IMR-90 (cell line): ENCODE results near the gene SRPK3. TPM values are rescaled to one million over a fixed set of nuclear protein-coding genes. Genes with fewer than 3 reads are reported as not detected.

Experiments
- ATAC-seq: fragments of 200-7000 bp; cut with Tn5 transposase; 2 replicates; pipeline ENCODE4 v1.9.1; 2020; ENCODE audit warnings: low read depth, mild to moderate bottlenecking, moderate library complexity
- BruUV-seq: library from RNA; stranded (reverse); fragments of 400-500 nt; replicated peaks from 2 replicates; lab custom pipeline; 2021; lab: Mats Ljungman, UMichigan
- CTCF ChIA-PET: fragments of 300-600 bp; formaldehyde crosslinking; extraction: SDS; loops from one replicate; lab custom pipeline; 2021; ENCODE audit warnings: antibody characterized with exemption; lab: Yijun Ruan, JAX
- POLR2A ChIA-PET: fragments of 300-600 bp; sonication (Branson Sonifier 250); formaldehyde crosslinking; loops from one replicate; lab custom pipeline; 2022; ENCODE audit warnings: antibody characterized with exemption; ENCODE audit not compliant: unreplicated experiment; lab: Charles Lee
- DNase-seq: peaks from one replicate; pipeline ENCODE4 v3.0.0; 2013
- H2AFZ ChIP-seq: replicated peaks from 2 replicates; pipeline ENCODE3; 2013; ENCODE audit warnings: low read length, mild to moderate bottlenecking; ENCODE audit not compliant: poor library complexity
- H2AK5ac ChIP-seq: 2 replicates; pipeline ENCODE4 v1.6.1; 2013; ENCODE audit warnings: low read depth, low read length, inconsistent platforms
- H2AK9ac ChIP-seq: replicated peaks from 2 replicates; pipeline ENCODE3; 2013; ENCODE audit warnings: mild to moderate bottlenecking, low read depth, low read length, moderate library complexity; ENCODE audit not compliant: poor library complexity
- H2BK120ac ChIP-seq: 2 replicates; pipeline ENCODE4 v1.6.1; 2013; ENCODE audit warnings: low read depth, low read length, inconsistent platforms
- H2BK15ac ChIP-seq: 3 replicates; pipeline ENCODE4 v1.6.1; 2013; ENCODE audit warnings: low read depth, low read length, inconsistent platforms
- H2BK20ac ChIP-seq: 2 replicates; pipeline ENCODE4 v1.6.1; 2013; ENCODE audit warnings: low read depth, mild to moderate bottlenecking, inconsistent platforms, low read length, moderate library complexity
- H2BK5ac ChIP-seq: 2 replicates; pipeline ENCODE4 v1.6.1; 2013; ENCODE audit warnings: mild to moderate bottlenecking, low read depth, low read length, inconsistent platforms; ENCODE audit not compliant: poor library complexity, severe bottlenecking
- H3K14ac ChIP-seq: replicated peaks from 2 replicates; pipeline ENCODE4 v1.6.1; 2013; ENCODE audit warnings: low read depth, low read length, inconsistent platforms
- H3K18ac ChIP-seq: 2 replicates; pipeline ENCODE4 v1.6.1; 2013; ENCODE audit warnings: low read depth, low read length, control low read depth
- H3K23ac ChIP-seq: 2 replicates; pipeline ENCODE4 v1.6.1; 2013; ENCODE audit warnings: low read depth, low read length, inconsistent platforms
- H3K27ac ChIP-seq: 2 replicates; pipeline ENCODE4 v1.5.1; 2013; ENCODE audit warnings: mild to moderate bottlenecking, control low read depth, low read length; ENCODE audit not compliant: insufficient read depth
- H3K27me3 ChIP-seq: 2 replicates; pipeline ENCODE4 v1.6.1; 2013; ENCODE audit warnings: low read length; ENCODE audit not compliant: control insufficient read depth, insufficient read depth
- H3K36me3 ChIP-seq: 2 replicates; pipeline ENCODE4 v1.6.1; 2013; ENCODE audit warnings: low read length, mixed read lengths; ENCODE audit not compliant: control insufficient read depth, insufficient read depth
- H3K4ac ChIP-seq: 2 replicates; pipeline ENCODE4 v1.6.1; 2013; ENCODE audit warnings: low read depth, low read length, inconsistent platforms
- H3K4me1 ChIP-seq: 2 replicates; pipeline ENCODE4 v1.6.1; 2013; ENCODE audit warnings: low read length, mixed read lengths; ENCODE audit not compliant: control insufficient read depth, insufficient read depth
- H3K4me2 ChIP-seq: 2 replicates; pipeline ENCODE4 v1.6.1; 2013; ENCODE audit warnings: low read depth, mild to moderate bottlenecking, control low read depth, low read length, moderate library complexity
- H3K4me3 ChIP-seq: 2 replicates; pipeline ENCODE4 v1.5.1; 2013; ENCODE audit warnings: low read depth, mild to moderate bottlenecking, control low read depth, low read length, moderate library complexity; ENCODE audit not compliant: insufficient read depth
- H3K56ac ChIP-seq: 2 replicates; pipeline ENCODE4 v1.6.1; 2013; ENCODE audit warnings: low read length, inconsistent platforms; ENCODE audit not compliant: insufficient read depth; ENCODE audit errors: extremely low read depth
- H3K79me1 ChIP-seq, 2 experiments: 2 replicates each; pipeline ENCODE4 v1.6.1; 2013; ENCODE audit warnings: low read length in 2 of 2, inconsistent platforms in 1 of 2, low read depth in 1 of 2
- H3K9ac ChIP-seq: 2 replicates; pipeline ENCODE4 v1.6.1; 2013; ENCODE audit warnings: low read depth, low read length, control low read depth
- H3K9me1 ChIP-seq: 2 replicates; pipeline ENCODE4 v1.6.1; 2013; ENCODE audit warnings: low read length, inconsistent platforms; ENCODE audit not compliant: insufficient read depth
- H3K9me3 ChIP-seq: 2 replicates; pipeline ENCODE4 v1.6.1; 2013; ENCODE audit warnings: low read length; ENCODE audit not compliant: control insufficient read depth, insufficient read depth
- H4K20me1 ChIP-seq: 2 replicates; pipeline ENCODE4 v1.6.1; 2013; ENCODE audit warnings: low read length, inconsistent platforms; ENCODE audit not compliant: insufficient read depth
- H4K5ac ChIP-seq: 2 replicates; pipeline ENCODE4 v1.6.1; 2013; ENCODE audit warnings: mild to moderate bottlenecking, low read depth, low read length, control low read depth
- H4K8ac ChIP-seq, 2 experiments: 2 replicates each; pipeline ENCODE4 v1.6.1; 2013; ENCODE audit warnings: low read depth in 2 of 2, low read length in 2 of 2, control low read depth in 1 of 2, inconsistent platforms in 1 of 2
- H4K91ac ChIP-seq: 2 replicates; pipeline ENCODE4 v1.6.1; 2013; ENCODE audit warnings: low read depth, low read length, inconsistent platforms; ENCODE audit not compliant: insufficient read depth
- BHLHE40 ChIP-seq: fragments of 150-350 bp; IDR thresholded peaks from 2 replicates; pipeline ENCODE4 v1.6.1; 2016; ENCODE audit warnings: mild to moderate bottlenecking, low read depth, low read length
- CEBPB ChIP-seq: IDR thresholded peaks from 2 replicates; pipeline ENCODE4 v1.6.1; 2012; ENCODE audit warnings: low read depth, low read length, improper control_type of control experiment
- CHD1 ChIP-seq: IDR thresholded peaks from 2 replicates; pipeline ENCODE4 v1.6.1; 2012; ENCODE audit warnings: low read depth, low read length, improper control_type of control experiment
- CTCF ChIP-seq: conservative IDR thresholded peaks from 2 replicates; pipeline ENCODE4 v1.5.1; 2012; ENCODE audit warnings: mild to moderate bottlenecking, low read depth, low read length, improper control_type of control experiment
- POLR2A ChIP-seq: IDR thresholded peaks from 2 replicates; pipeline ENCODE4 v1.6.1; 2012; ENCODE audit warnings: mild to moderate bottlenecking, low read depth, low read length
- RAD21 ChIP-seq: IDR thresholded peaks from 2 replicates; pipeline ENCODE4 v1.6.1; 2012; ENCODE audit warnings: low read length, improper control_type of control experiment
- RFX5 ChIP-seq: IDR thresholded peaks from 2 replicates; pipeline ENCODE4 v1.8.0; 2012; ENCODE audit warnings: low read depth, mild to moderate bottlenecking, low read length, moderate library complexity
- WGBS, 2 experiments: methylation state at CpG; one replicate each; pipeline versions ENCODE4 v1.1.5 to v1.1.7; 2013; ENCODE audit warnings: missing lambda C conversion rate in 2 of 2; ENCODE audit not compliant: insufficient read length in 1 of 2; ENCODE audit errors: extremely low coverage in 2 of 2; 5-methylcytosine and 5-hydroxymethylcytosine counted together
- dilution Hi-C: fragments of 300-500 bp; cut with HindIII; formaldehyde crosslinking; loops from one replicate; pipeline ENCODE4 v1.14.3; 2018; ENCODE audit warnings: low sequenced_read_pairs; ENCODE audit not compliant: unreplicated experiment
- in situ Hi-C: fragments of 300-500 bp; cut with MboI; formaldehyde crosslinking; loops from 3 replicates; pipeline ENCODE4 v1.14.3; 2019; ENCODE audit warnings: low sequenced_read_pairs, inconsistent platforms, mixed read lengths
- intact Hi-C: fragments of 100-400 bp; cut with micrococcal nuclease; formaldehyde crosslinking; loops from 2 replicates; pipeline ENCODE4 v1.10.0; 2022
- polyA plus RNA-seq, 3 experiments: library from polyadenylated mRNA; depleted of rRNA; stranded (reverse); fragments of >200 nt; gene quantifications; 2 replicates each; pipeline ENCODE4 v1.2.3, GENCODE V29; 2012; ENCODE audit warnings: low replicate concordance in 1 of 3
- total RNA-seq: library from RNA; depleted of rRNA; stranded (reverse); fragments of >200 nt; gene quantifications from 2 replicates; pipeline ENCODE4 v1.2.3, GENCODE V29; 2012

The SRPK3 gene
- total and polyA plus RNA-seq, 2 of the 4 experiments (the other 2 are of a cell fraction) = 0.36 to 0.70 TPM

GRCh38 chrX:153784325-153784967, 3.6 kb downstream of the SRPK3 start:
- no peak overlapping the region for H4K5ac ChIP-seq
- peaks cover 14% of the 10 kb centered on the region; the same call in 1 of the 2 replicates for H3K36me3 ChIP-seq
- H3K9me3 ChIP-seq = no peaks in the 10 kb centered on the region; the same call in 1 of the 2 replicates
- H3K4me3 ChIP-seq = no peak overlapping the region
- in situ Hi-C loops (no loop called here), intact Hi-C loops (no loop called here), dilution Hi-C loops (no loop called here)
- H3K18ac ChIP-seq = no peak overlapping the region
- H2AK5ac ChIP-seq = no peak overlapping the region
- no peak overlapping the region for H3K23ac ChIP-seq
- no peaks in the 10 kb centered on the region for H3K4me1 ChIP-seq
- no peaks in the 10 kb centered on the region for H4K20me1 ChIP-seq
- 70% methylated on average over 3 of the region's 27 CpGs; no CpG with 5 or more reads in 1 of the 2 experiments for WGBS, 2 experiments
- no peak overlapping the region for H2AK9ac ChIP-seq
- peaks cover 0 to 3% of the 10 kb centered on the region in 2 experiments; a peak in 1 of 4 replicates for H3K79me1 ChIP-seq
- H4K8ac ChIP-seq = no peak overlapping the region
- H3K14ac ChIP-seq = no peak overlapping the region
- H2BK15ac ChIP-seq = no peak overlapping the region
- POLR2A ChIA-PET = no interaction called here
- no peak overlapping the region for H3K4me2 ChIP-seq
- CTCF ChIA-PET = no interaction called here
- H3K56ac ChIP-seq = no peak overlapping the region
- H3K27me3 ChIP-seq = no peaks in the 10 kb centered on the region
- H2BK5ac ChIP-seq = no peak overlapping the region
- BruUV-seq = no TSS peak
- H3K9ac ChIP-seq = no peak overlapping the region
- ATAC-seq (no peak), DNase-seq (no peak)
- TF ChIP-seq CHD1 (no peak), POLR2A (no peak), RFX5 (no peak), CTCF (no peak), BHLHE40 (no peak), RAD21 (no peak), CEBPB (no peak)
- no peak overlapping the region for H3K27ac ChIP-seq
- H3K4ac ChIP-seq = no peak overlapping the region
- no peak overlapping the region for H2AFZ ChIP-seq
- no peak overlapping the region for H2BK20ac ChIP-seq
- H3K9me1 ChIP-seq = no peaks in the 10 kb centered on the region
- H2BK120ac ChIP-seq = no peak overlapping the region
- no peak overlapping the region for H4K91ac ChIP-seq
